Caco-2 (cell line): ENCODE results near the gene BICD1. TPM values are rescaled to one million over a fixed set of nuclear protein-coding genes. Genes with fewer than 3 reads are reported as not detected.

Experiments
- BruUV-seq: library from RNA; stranded (reverse); fragments of 400-500 nt; replicated peaks from 2 replicates; lab custom pipeline; 2021; lab: Mats Ljungman, UMichigan
- CTCF ChIA-PET: fragments of 300-600 bp; sonication (Branson Sonifier 250); formaldehyde crosslinking; loops from one replicate; lab custom pipeline; 2022; ENCODE audit warnings: antibody characterized with exemption; lab: Charles Lee
- POLR2A ChIA-PET: fragments of 300-600 bp; sonication (Branson Sonifier 250); formaldehyde crosslinking; loops from one replicate; lab custom pipeline; 2022; ENCODE audit warnings: antibody characterized with exemption; lab: Charles Lee
- DNase-seq, 2 experiments: peaks; one replicate each; pipeline versions ENCODE4 v3.0.0 to v3.0.0-alpha.2; 2020 to 2022
- H3K27me3 ChIP-seq: replicated peaks from 2 replicates; pipeline ENCODE4 v1.6.0; 2011; ENCODE audit warnings: low read length; ENCODE audit not compliant: control insufficient read depth, insufficient read depth
- H3K36me3 ChIP-seq: 2 replicates; pipeline ENCODE4 v1.5.1; 2011; ENCODE audit warnings: low read length; ENCODE audit not compliant: control insufficient read depth, insufficient read depth
- H3K4me1 ChIP-seq: fragments of 250-450 bp; sonication (Bioruptor Pico); 2 replicates; pipeline ENCODE4 v1.5.1; 2020; ENCODE audit warnings: mild to moderate bottlenecking
- H3K4me3 ChIP-seq: 2 replicates; pipeline ENCODE4 v1.5.1; 2011; ENCODE audit warnings: low read depth, mild to moderate bottlenecking, control low read depth, low read length
- H3K9me3 ChIP-seq: fragments of 250-450 bp; sonication (Bioruptor Pico); 2 replicates; pipeline ENCODE4 v1.5.1; 2020; ENCODE audit warnings: mild to moderate bottlenecking, moderate library complexity
- H3K27ac Mint-ChIP-seq: one replicate; pipeline ENCODE4 v1.8.0; 2022; ENCODE audit warnings: mixed read lengths; ENCODE audit not compliant: unreplicated experiment
- H3K27me3 Mint-ChIP-seq: one replicate; pipeline ENCODE4 v1.8.0; 2022; ENCODE audit warnings: mixed read lengths; ENCODE audit not compliant: insufficient read depth, unreplicated experiment
- H3K36me3 Mint-ChIP-seq: one replicate; pipeline ENCODE4 v1.8.0; 2022; ENCODE audit warnings: mild to moderate bottlenecking, mixed read lengths; ENCODE audit not compliant: insufficient read depth, unreplicated experiment
- H3K4me1 Mint-ChIP-seq: one replicate; pipeline ENCODE4 v1.8.0; 2022; ENCODE audit warnings: low read depth, mixed read lengths; ENCODE audit not compliant: unreplicated experiment
- H3K4me3 Mint-ChIP-seq: one replicate; pipeline ENCODE4 v1.8.0; 2022; ENCODE audit warnings: mild to moderate bottlenecking, moderate library complexity, mixed read lengths; ENCODE audit not compliant: unreplicated experiment
- H3K9me3 Mint-ChIP-seq: one replicate; pipeline ENCODE4 v1.8.0; 2022; ENCODE audit warnings: mixed read lengths; ENCODE audit not compliant: unreplicated experiment
- CTCF ChIP-seq, 2 experiments: fragments of 200-600 bp in 1 of 2; IDR thresholded peaks; 1 replicate in 1 of 2; 2 replicates in 1 of 2; pipeline versions ENCODE4 v1.5.1 to v1.8.0; 2011 to 2022; ENCODE audit warnings: antibody characterized with exemption in 1 of 2, control low read depth in 1 of 2, inconsistent platforms in 1 of 2, low read depth in 1 of 2, low read length in 1 of 2, mild to moderate bottlenecking in 1 of 2, moderate library complexity in 1 of 2; ENCODE audit not compliant: insufficient read depth in 1 of 2, severe bottlenecking in 1 of 2, unreplicated experiment in 1 of 2
- intact Hi-C: fragments of 100-400 bp; cut with micrococcal nuclease; formaldehyde crosslinking; loops from one replicate; pipeline ENCODE4 v1.10.0; 2022; ENCODE audit not compliant: unreplicated experiment
- total RNA-seq: library from RNA; stranded (reverse); gene quantifications from 2 replicates; pipeline ENCODE4 v1.2.3, GENCODE V29; 2022

BICD1 gene
- total RNA-seq, 1 experiment from 2014 or later = 36.2 TPM

- no peaks in the 10 kb centered on the region for H3K27me3 Mint-ChIP-seq
- no peak for DNase-seq
- ChIA-PET POLR2A (no interaction called here), CTCF (no interaction called here)
- peaks cover 5% of the 10 kb centered on the region for H3K36me3 Mint-ChIP-seq
- no peak for TF ChIP-seq CTCF (IDR thresholded peaks at IDR 0.05; ENCODE audit: insufficient read depth in 1 of 2, low read depth in 1 of 2, low read length in 1 of 2, severe bottlenecking in 1 of 2, unreplicated experiment in 1 of 2)
- H3K9me3 Mint-ChIP-seq = no peaks in the 10 kb centered on the region
- Histone ChIP-seq H3K4me1 (no peaks in the 10 kb centered on the region), H3K36me3 (no peaks in the 10 kb centered on the region), H3K9me3 (no peaks in the 10 kb centered on the region), H3K4me3 (no peak overlapping the region), H3K27me3 (no peaks in the 10 kb centered on the region)
- no peak overlapping the region for H3K27ac Mint-ChIP-seq
- intact Hi-C loops = no loop called here
- BruUV-seq = no TSS peak
- no peak overlapping the region for H3K4me3 Mint-ChIP-seq
- H3K4me1 Mint-ChIP-seq = no peaks in the 10 kb centered on the region
Measured at GRCh38 chr12:32353540-32353939, 246.9 kb downstream of the BICD1 start.

- Mint-ChIP-seq H3K4me3 (no peak overlapping the region), H3K36me3 (peaks cover 4% of the 10 kb centered on the region)
- CTCF ChIA-PET = no interaction called here
Measured at GRCh38 chr12:32357601-32358249, 251.1 kb downstream of the BICD1 start.

GRCh38 chr12:32360956-32361355, 254.3 kb downstream of the BICD1 start:
- Histone ChIP-seq H3K4me1 (peaks cover 4% of the 10 kb centered on the region; the same call in 1 of the 2 replicates), H3K27me3 (no peaks in the 10 kb centered on the region), H3K4me3 (no peak overlapping the region), H3K9me3 (no peaks in the 10 kb centered on the region), H3K36me3 (no peaks in the 10 kb centered on the region)
- no TSS peak for BruUV-seq
- no peak for TF ChIP-seq CTCF (IDR thresholded peaks at IDR 0.05; ENCODE audit: insufficient read depth in 1 of 2, low read depth in 1 of 2, low read length in 1 of 2, severe bottlenecking in 1 of 2, unreplicated experiment in 1 of 2)
- no peak for DNase-seq
- Mint-ChIP-seq H3K4me3 (no peak overlapping the region), H3K27me3 (no peaks in the 10 kb centered on the region), H3K36me3 (peaks cover 8% of the 10 kb centered on the region), H3K9me3 (no peaks in the 10 kb centered on the region), H3K4me1 (peaks cover 14% of the 10 kb centered on the region), H3K27ac (no peak overlapping the region)
- ChIA-PET POLR2A (interaction anchor here (0.6 kb wide), 1 partner anchor 29 kb away, joined by 3 read pairs; no protein-coding TSS in a partner anchor), CTCF (no interaction called here)
- intact Hi-C loops = no loop called here

More at GRCh38 chr12:32357601-32358249, 251.1 kb downstream of the BICD1 start:
- Mint-ChIP-seq H3K27me3 (no peaks in the 10 kb centered on the region), H3K27ac (no peak overlapping the region), H3K4me1 (peaks cover 1% of the 10 kb centered on the region), H3K9me3 (no peaks in the 10 kb centered on the region)
- H3K4me3 ChIP-seq = no peak overlapping the region
- no peaks in the 10 kb centered on the region for H3K36me3 ChIP-seq
- DNase-seq = no peak
- no peak for TF ChIP-seq CTCF (IDR thresholded peaks at IDR 0.05; ENCODE audit: insufficient read depth in 1 of 2, low read depth in 1 of 2, low read length in 1 of 2, severe bottlenecking in 1 of 2, unreplicated experiment in 1 of 2)
- no peaks in the 10 kb centered on the region for H3K9me3 ChIP-seq
- no peaks in the 10 kb centered on the region for H3K27me3 ChIP-seq
- no TSS peak for BruUV-seq
- POLR2A ChIA-PET = no interaction called here
- intact Hi-C loops = no loop called here
- no peaks in the 10 kb centered on the region for H3K4me1 ChIP-seq
